Purkinje cell (primary cell): ENCODE results near the gene ZFHX2. TPM values are rescaled to one million over a fixed set of nuclear protein-coding genes. Genes with fewer than 3 reads are reported as not detected.

Experiments
- polyA plus RNA-seq: library from polyadenylated mRNA; unstranded; fragments of >200 nt; fragmentation: Nextera tagmentation; gene quantifications from 2 replicates; pipeline ENCODE4 v1.2.1, GENCODE V29; 2014

ZFHX2 gene
- polyA plus RNA-seq, result 1.7 and 2.7 TPM in 2 replicates

GRCh38 chr14:23551266-23552028 lies at the start of gene ZFHX2:
ZFHX2 (minus strand) TSS chr14:23551765; CDS start chr14:23535325, 16,440 bp downstream.

DNA sequence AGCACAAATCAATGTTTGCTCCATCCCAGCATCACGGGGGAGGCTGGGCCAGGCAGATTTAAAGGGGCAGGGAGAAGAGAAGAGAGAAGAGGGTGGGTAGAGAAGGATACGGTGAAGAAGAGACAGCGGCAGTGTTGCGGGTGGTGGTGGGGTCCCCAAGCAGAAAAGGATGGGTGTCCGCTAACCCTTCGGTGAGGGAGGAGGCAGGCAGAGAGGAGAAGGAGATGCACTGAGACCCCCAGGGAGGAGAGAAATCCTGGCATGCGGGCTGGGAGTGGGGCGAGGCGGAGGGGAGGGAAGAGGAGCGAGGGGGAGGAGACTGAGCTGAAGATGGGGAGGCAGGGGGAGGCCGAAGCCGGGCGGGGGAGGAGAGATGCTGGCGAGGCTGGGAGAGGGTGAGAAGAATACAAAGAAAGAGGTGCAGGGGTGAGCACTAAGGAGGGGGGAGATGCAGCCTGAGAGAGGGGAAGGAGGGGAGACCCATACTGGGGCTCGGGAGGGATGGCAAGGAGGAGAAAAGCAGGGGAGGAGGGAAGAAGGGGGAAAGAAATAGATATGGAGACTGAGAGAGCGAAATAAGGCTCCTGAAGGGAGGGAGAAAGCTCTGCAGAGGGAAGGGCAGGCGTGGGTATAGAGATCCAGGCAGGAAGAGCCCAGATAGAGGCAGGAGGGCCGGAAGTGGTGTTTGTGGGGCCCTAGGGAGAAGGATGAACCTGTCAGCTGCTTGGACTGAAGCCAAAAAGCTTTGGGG lies 27.2 kb upstream of the ZFHX2 start, which contains the start of gene JPH4:
Gene JPH4 (minus strand): TSS at position 231 of the 751 bp plus-strand sequence. CDS start 1,337 bp downstream, outside the sequence.

DNA sequence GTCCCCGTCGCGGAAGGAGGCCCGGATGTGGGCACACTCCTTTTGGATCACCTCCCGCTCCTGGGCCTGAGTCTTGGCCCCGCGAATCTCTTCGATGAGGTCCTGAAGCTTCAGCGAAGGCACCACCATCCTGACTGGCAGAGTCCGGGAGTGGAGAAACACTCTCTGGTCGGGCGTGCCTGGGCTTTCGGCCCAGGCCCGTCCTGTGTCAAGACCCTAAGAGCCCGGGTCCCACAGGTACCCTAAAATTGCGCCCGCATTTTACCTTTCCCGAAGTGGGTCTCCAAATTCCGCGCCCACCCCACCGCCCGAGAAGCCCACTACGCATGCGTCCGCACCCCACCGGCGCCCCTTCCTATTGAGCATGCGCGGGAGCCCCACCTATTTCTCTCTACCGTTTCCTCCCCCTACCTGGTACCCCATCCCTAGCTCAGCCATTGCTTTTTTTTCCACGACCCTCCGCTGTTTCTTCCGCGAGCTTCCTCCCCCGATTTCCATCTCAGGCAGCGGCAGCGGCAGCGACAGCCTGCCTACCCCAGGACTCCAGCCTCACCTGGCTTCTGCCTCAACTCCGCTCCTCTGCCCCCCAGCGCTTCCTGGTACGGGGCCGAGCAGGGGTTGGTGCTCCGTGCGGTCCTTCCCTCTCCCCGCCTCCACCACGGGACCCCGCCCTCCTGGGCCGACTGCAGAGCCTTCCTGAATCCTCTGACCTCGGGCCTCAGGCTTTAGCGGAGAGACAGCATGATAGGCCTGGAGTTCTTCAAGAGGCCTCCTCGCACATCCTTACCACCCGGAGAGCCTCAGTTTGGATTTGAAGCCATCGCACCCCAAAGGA lies 15.8 kb upstream of the ZFHX2 start, which contains the start of gene AP1G2:
Gene AP1G2 (minus strand): TSS at position 606 of the 835 bp plus-strand sequence. CDS start 477 bp downstream, at position 129.

DNA sequence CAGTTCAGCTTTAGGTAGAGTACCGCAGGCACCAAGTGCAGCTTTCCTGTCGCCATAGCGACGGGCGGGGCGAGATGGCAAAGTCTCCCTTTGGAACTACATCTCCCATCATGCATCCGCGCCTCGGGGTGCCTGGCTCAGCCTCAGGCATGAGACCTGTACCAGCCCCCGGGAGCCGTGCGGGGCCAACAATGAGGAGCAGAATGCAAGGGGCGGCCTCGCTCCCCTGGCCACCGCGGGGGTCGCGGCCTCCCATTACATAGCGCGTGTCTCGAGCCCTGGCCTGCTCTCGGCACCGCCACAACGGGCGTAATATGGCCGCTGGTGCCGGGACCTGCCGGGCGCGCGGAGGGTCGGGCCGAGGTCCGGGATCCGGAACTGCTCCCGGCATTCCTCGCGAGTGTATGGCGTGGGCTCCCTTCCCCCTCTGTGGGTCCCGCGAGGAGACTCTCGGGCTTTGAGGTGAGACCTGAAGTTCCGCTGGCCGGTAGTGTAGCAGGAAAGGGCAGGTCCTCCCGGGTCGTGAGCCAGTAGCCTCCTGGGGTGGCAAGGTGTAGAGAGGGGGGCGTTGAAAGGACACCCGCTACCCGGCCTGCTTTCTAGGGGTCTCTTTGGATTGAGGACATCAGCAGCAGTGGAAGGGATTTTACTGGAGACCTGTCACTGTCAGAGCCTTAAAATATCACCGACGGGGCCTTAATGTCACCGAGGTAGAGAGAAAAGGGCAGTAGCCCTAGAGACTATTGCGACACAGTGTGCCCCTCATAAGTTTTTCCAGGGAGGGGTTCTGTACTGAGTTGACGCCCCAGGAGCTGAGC lies 4.5 kb upstream of the ZFHX2 start, which contains the start of gene THTPA:
Gene THTPA (plus strand): TSS at position 390 of the 818 bp plus-strand sequence. CDS start 487 bp downstream, outside the sequence.

Other genes with a start within 250 kb of the ZFHX2 start
- 37.3 and 59.4 TPM in 2 replicates for gene PPP1R3E, start 248.9 kb downstream of the ZFHX2 start, polyA plus RNA-seq
- gene BCL2L2, start 244.9 kb downstream of the ZFHX2 start, polyA plus RNA-seq, result 10.8 and 11.4 TPM in 2 replicates
- 52.3 and 57.9 TPM in 2 replicates for gene PABPN1, start 230.3 kb downstream of the ZFHX2 start, polyA plus RNA-seq
- 46.4 and 58.9 TPM in 2 replicates for gene SLC22A17, start 198.9 kb downstream of the ZFHX2 start, polyA plus RNA-seq
- gene EFS, start 186.6 kb downstream of the ZFHX2 start, polyA plus RNA-seq, result 0.16 and 0.21 TPM in 2 replicates
- gene IL25, start 179.0 kb downstream of the ZFHX2 start, polyA plus RNA-seq, result not detected in 2 replicates
- not detected in 2 replicates for gene CMTM5, start 174.7 kb downstream of the ZFHX2 start, polyA plus RNA-seq
- gene MYH6, start 143.5 kb downstream of the ZFHX2 start, polyA plus RNA-seq, result not detected in 2 replicates
- gene MYH7, start 116.1 kb downstream of the ZFHX2 start, polyA plus RNA-seq, result not detected in 2 replicates
- 77.3 and 118 TPM in 2 replicates for gene NGDN, start 82.1 kb downstream of the ZFHX2 start, polyA plus RNA-seq
- gene THTPA, start 4.5 kb upstream of the ZFHX2 start, polyA plus RNA-seq, result 6.7 and 16.0 TPM in 2 replicates
- gene AP1G2, start 16.0 kb upstream of the ZFHX2 start, polyA plus RNA-seq, result 7.7 and 8.5 TPM in 2 replicates
- 1.1 and 8.0 TPM in 2 replicates for gene JPH4, start 27.0 kb upstream of the ZFHX2 start, polyA plus RNA-seq
- gene DHRS2, start 84.6 kb upstream of the ZFHX2 start, polyA plus RNA-seq, result not detected in 2 replicates